Natural killer cell (primary cell): Measurements from ENCODE around the gene PNMA8C. TPM values are rescaled to one million over a fixed set of nuclear protein-coding genes. Genes with fewer than 3 reads are reported as not detected.

Source experiments
- ATAC-seq, 3 donors: fragments of 150-1000 bp in 2 of 3; fragments of 200-7000 bp in 1 of 3; cut with Tn5 transposase; 1 replicate in 1 of 3; 2 replicates in 2 of 3; pipeline ENCODE4 v1.10.0; 2021; ENCODE audit warnings: mild to moderate bottlenecking in 2 of 3, moderate library complexity in 2 of 3
- DNase-seq, 2 donors: peaks; one replicate each; pipeline versions ENCODE4 v3.0.0 to v3.0.0-alpha.2; 2013 to 2021; ENCODE audit warnings: mixed read lengths in 1 of 2
- H3K27ac ChIP-seq: one replicate; pipeline ENCODE4 v1.5.1; 2013; ENCODE audit warnings: mild to moderate bottlenecking, low read length
- H3K27me3 ChIP-seq: one replicate; pipeline ENCODE4 v1.6.1; 2013; ENCODE audit warnings: low read length; ENCODE audit not compliant: control insufficient read depth, insufficient read depth
- H3K36me3 ChIP-seq: one replicate; pipeline ENCODE4 v1.6.1; 2013; ENCODE audit warnings: low read length; ENCODE audit not compliant: control insufficient read depth, insufficient read depth
- H3K4me1 ChIP-seq: one replicate; pipeline ENCODE4 v1.6.1; 2013; ENCODE audit warnings: low read length; ENCODE audit not compliant: control insufficient read depth, insufficient read depth
- H3K4me3 ChIP-seq: one replicate; pipeline ENCODE4 v1.5.1; 2013; ENCODE audit warnings: low read length
- H3K9me3 ChIP-seq: one replicate; pipeline ENCODE4 v1.6.1; 2013; ENCODE audit warnings: low read length; ENCODE audit not compliant: control insufficient read depth, insufficient read depth
- H3K27ac Mint-ChIP-seq, 2 donors: one replicate each; pipeline ENCODE4 v1.8.0; 2022; ENCODE audit warnings: mild to moderate bottlenecking in 2 of 2, mixed read lengths in 2 of 2, moderate library complexity in 1 of 2
- H3K27me3 Mint-ChIP-seq, 2 donors: one replicate each; pipeline ENCODE4 v1.8.0; 2022; ENCODE audit warnings: low read depth in 2 of 2, mixed read lengths in 2 of 2
- H3K36me3 Mint-ChIP-seq: one replicate; pipeline ENCODE4 v1.8.0; 2022; ENCODE audit warnings: mixed read lengths
- H3K4me1 Mint-ChIP-seq, 2 donors: one replicate each; pipeline ENCODE4 v1.8.0; 2022; ENCODE audit warnings: mixed read lengths in 2 of 2
- H3K4me3 Mint-ChIP-seq: one replicate; pipeline ENCODE4 v1.8.0; 2022; ENCODE audit warnings: mild to moderate bottlenecking, moderate library complexity, mixed read lengths
- H3K9me3 Mint-ChIP-seq, 2 donors: one replicate each; pipeline ENCODE4 v1.8.0; 2022; ENCODE audit warnings: mixed read lengths in 2 of 2
- WGBS: methylation state at CpG from one replicate; pipeline ENCODE4 v1.1.7; 2013; ENCODE audit warnings: missing lambda C conversion rate; ENCODE audit not compliant: insufficient coverage; 5-methylcytosine and 5-hydroxymethylcytosine counted together
- intact Hi-C: fragments of 100-400 bp; cut with micrococcal nuclease; formaldehyde crosslinking; loops from one replicate; pipeline ENCODE4 v1.14.2; 2022
- total RNA-seq, 4 donors: library from RNA; stranded (reverse); fragments of 120-200 nt in 1 of 4; gene quantifications; one replicate each; pipeline versions ENCODE4 v1.2.3 to v1.2.4, GENCODE V29; 2013 to 2022
- TF ChIP-seq, protein P1 (sequence below): fragments of 200-600 bp; IDR thresholded peaks from one replicate; pipeline ENCODE4 v1.8.0; 2022; ENCODE audit warnings: antibody characterized with exemption

PNMA8C gene
- total RNA-seq, 3 donors from 2014 or later (not counting 1 experiment from before 2014, with no cell fraction given) = 0.55 to 1.2 (median 0.87) TPM

DNA sequence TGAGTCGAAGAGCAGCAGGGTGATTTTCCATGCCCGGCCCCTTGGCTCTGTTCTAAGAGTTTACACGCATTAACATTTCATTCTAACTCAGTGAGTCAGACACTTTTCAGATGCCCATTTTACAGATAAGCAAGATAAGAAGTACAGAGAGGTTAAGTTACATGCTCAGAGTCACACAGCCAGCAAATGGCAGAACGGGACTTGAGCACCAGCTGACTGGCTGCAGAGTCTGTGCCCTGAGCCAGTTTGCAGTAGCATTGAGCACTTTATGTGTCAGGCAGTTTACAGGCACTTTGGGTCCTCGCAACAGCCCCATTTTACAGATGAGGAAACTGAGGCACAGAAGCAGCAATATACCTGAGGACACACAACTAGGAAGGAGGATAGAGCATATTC lies 34.3 kb downstream of the PNMA8C start:
- H3K9me3 Mint-ChIP-seq = no peaks in the 10 kb centered on the region
- intact Hi-C loops = loop anchor here (2.0 kb wide), 1 partner anchor 148 kb away; no protein-coding TSS in a partner anchor

DNA sequence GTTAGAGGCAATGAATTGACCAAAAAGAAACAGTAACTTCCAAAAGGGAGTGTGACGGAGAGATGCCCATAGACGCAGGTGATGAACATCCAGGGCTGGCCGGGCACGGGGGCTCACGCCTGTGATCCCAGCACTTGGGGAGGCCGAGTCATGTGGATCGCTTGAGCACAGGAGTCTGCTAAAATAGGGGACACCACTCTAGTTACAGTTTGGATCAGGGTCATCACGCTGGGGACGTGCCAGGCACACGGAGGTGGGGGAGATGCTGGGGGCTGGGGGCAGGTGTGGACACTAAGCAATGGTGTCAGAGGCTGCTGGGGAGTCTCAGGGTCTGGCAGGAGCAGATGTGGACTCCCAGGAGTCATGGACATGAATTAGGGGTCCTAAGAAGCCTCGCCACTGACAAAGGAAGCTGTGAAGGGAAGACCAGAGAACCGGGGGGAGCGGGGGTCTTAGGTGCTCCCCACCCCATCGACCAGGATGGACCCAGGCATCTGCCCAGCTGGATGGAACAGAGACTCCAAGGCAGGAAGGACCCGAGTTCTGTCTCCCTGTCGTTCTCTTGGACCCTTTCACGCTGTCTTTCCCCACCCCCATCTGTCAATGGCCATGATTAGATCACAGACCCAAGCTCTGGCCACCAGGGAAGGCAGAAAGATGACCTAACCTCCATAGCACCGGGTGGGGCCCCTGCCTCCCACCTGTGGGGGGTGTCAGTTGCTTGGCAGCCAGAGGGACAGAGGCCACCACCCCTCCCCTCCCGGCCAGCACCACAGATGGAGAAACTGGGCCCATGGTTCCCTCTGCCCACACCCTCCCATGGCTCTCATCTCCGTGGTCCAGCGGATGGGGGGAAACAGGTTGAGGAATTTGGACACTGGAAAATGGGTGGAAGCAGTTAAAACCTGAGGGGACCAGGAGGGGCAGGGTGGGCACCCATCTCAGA lies 35.0 kb downstream of the PNMA8C start:
- no peaks in the 10 kb centered on the region for H3K36me3 Mint-ChIP-seq
- TF ChIP-seq, protein P1, sequence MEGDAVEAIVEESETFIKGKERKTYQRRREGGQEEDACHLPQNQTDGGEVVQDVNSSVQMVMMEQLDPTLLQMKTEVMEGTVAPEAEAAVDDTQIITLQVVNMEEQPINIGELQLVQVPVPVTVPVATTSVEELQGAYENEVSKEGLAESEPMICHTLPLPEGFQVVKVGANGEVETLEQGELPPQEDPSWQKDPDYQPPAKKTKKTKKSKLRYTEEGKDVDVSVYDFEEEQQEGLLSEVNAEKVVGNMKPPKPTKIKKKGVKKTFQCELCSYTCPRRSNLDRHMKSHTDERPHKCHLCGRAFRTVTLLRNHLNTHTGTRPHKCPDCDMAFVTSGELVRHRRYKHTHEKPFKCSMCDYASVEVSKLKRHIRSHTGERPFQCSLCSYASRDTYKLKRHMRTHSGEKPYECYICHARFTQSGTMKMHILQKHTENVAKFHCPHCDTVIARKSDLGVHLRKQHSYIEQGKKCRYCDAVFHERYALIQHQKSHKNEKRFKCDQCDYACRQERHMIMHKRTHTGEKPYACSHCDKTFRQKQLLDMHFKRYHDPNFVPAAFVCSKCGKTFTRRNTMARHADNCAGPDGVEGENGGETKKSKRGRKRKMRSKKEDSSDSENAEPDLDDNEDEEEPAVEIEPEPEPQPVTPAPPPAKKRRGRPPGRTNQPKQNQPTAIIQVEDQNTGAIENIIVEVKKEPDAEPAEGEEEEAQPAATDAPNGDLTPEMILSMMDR = no peak
- intact Hi-C loops = loop anchor here (2.0 kb wide), 1 partner anchor 149 kb away; no protein-coding TSS in a partner anchor

More for the DNA sequence above, 34.3 kb downstream of the PNMA8C start:
- Histone ChIP-seq H3K9me3 (no peaks in the 10 kb centered on the region), H3K36me3 (peaks cover 30% of the 10 kb centered on the region), H3K4me3 (no peak overlapping the region), H3K4me1 (peaks cover 4% of the 10 kb centered on the region), H3K27ac (no peak overlapping the region), H3K27me3 (peaks cover under 1% of the 10 kb centered on the region)
- no peaks in the 10 kb centered on the region for H3K36me3 Mint-ChIP-seq
- no peak overlapping the region for H3K27ac Mint-ChIP-seq
- H3K27me3 Mint-ChIP-seq = no peaks in the 10 kb centered on the region
- H3K4me1 Mint-ChIP-seq = peaks cover 5 to 6% of the 10 kb centered on the region in 2 donors
- DNase-seq (no peak), ATAC-seq (no peak)
- TF ChIP-seq, protein P1 = no peak
- H3K4me3 Mint-ChIP-seq = no peak overlapping the region
- WGBS = 96% methylated on average over 3 of the region's 5 CpGs

DNA sequence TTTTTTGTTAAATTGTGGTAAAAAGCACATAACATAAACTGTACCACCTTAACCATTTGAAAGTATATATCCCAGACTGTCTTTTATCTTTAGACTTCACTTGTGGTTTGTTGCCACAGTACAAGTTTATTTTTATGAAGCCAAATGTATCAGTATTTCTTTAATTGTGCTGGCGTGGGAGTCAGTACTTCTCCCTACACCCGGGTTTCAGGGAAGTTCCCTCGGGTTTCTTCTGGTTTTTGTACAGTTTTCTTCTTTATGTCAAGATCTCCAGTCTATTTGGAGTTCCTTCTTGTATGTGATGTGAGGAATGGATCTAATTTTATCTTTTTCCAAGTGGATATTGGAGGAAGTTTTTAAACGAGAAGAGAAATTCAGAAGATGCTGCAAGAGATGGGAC lies 35.9 kb downstream of the PNMA8C start:
- TF ChIP-seq, protein P1 = no peak
- ATAC-seq = no peak
- Mint-ChIP-seq H3K36me3 (no peaks in the 10 kb centered on the region), H3K4me3 (no peak overlapping the region), H3K9me3 (no peaks in the 10 kb centered on the region), H3K4me1 (peaks cover 5 to 6% of the 10 kb centered on the region in 2 donors), H3K27ac (peak overlapping the region; percentile 6 to 34), H3K27me3 (no peaks in the 10 kb centered on the region)
- H3K4me1 ChIP-seq = peaks cover 4% of the 10 kb centered on the region
- no peak for DNase-seq
- H3K4me3 ChIP-seq = no peak overlapping the region
- no peaks in the 10 kb centered on the region for H3K27me3 ChIP-seq
- H3K36me3 ChIP-seq = peaks cover 45% of the 10 kb centered on the region
- WGBS = 46% methylated on average over 4 of the region's 4 CpGs
- no peak overlapping the region for H3K27ac ChIP-seq
- H3K9me3 ChIP-seq = no peaks in the 10 kb centered on the region
- intact Hi-C loops = no loop called here

More for the DNA sequence above, 35.0 kb downstream of the PNMA8C start:
- no peak for DNase-seq
- ATAC-seq = no peak
- H3K27ac ChIP-seq = no peak overlapping the region
- no peak overlapping the region for H3K4me3 ChIP-seq
- peaks cover 4% of the 10 kb centered on the region for H3K4me1 ChIP-seq
- H3K27ac Mint-ChIP-seq = peak overlapping the region in 1 of 2 donors; percentile 6
- no peak overlapping the region for H3K4me3 Mint-ChIP-seq
- no peaks in the 10 kb centered on the region for H3K27me3 ChIP-seq
- no peaks in the 10 kb centered on the region for H3K9me3 Mint-ChIP-seq
- WGBS = 82% methylated on average over 21 of the region's 21 CpGs
- no peaks in the 10 kb centered on the region for H3K9me3 ChIP-seq
- H3K27me3 Mint-ChIP-seq = no peaks in the 10 kb centered on the region
- peaks cover 5 to 6% of the 10 kb centered on the region in 2 donors for H3K4me1 Mint-ChIP-seq
- peaks cover 36% of the 10 kb centered on the region for H3K36me3 ChIP-seq
